IMR-90 (cell line): ENCODE results near the gene TMEM170B.

Experiments used
- BHLHE40 ChIP-seq: fragments of 150-350 bp; IDR thresholded peaks from 2 replicates; pipeline ENCODE4 v1.6.1; 2016; ENCODE audit warnings: mild to moderate bottlenecking, low read depth, low read length
- CEBPB ChIP-seq: IDR thresholded peaks from 2 replicates; pipeline ENCODE4 v1.6.1; 2012; ENCODE audit warnings: low read depth, low read length, improper control_type of control experiment
- CTCF ChIP-seq: conservative IDR thresholded peaks from 2 replicates; pipeline ENCODE4 v1.5.1; 2012; ENCODE audit warnings: mild to moderate bottlenecking, low read depth, low read length, improper control_type of control experiment
- MAFK ChIP-seq: IDR thresholded peaks from 2 replicates; pipeline ENCODE4 v1.6.1; 2012; ENCODE audit warnings: low read depth, low read length, improper control_type of control experiment
- MAZ ChIP-seq: IDR thresholded peaks from 2 replicates; pipeline ENCODE4 v1.6.1; 2012; ENCODE audit warnings: low read depth, mild to moderate bottlenecking, low read length, improper control_type of control experiment, moderate library complexity, borderline replicate concordance
- POLR2A ChIP-seq: IDR thresholded peaks from 2 replicates; pipeline ENCODE4 v1.6.1; 2012; ENCODE audit warnings: mild to moderate bottlenecking, low read depth, low read length
- RAD21 ChIP-seq: IDR thresholded peaks from 2 replicates; pipeline ENCODE4 v1.6.1; 2012; ENCODE audit warnings: low read length, improper control_type of control experiment
- RCOR1 ChIP-seq: IDR thresholded peaks from 2 replicates; pipeline ENCODE4 v1.6.1; 2012; ENCODE audit warnings: mild to moderate bottlenecking, low read length, improper control_type of control experiment; ENCODE audit not compliant: insufficient replicate concordance
- RFX5 ChIP-seq: IDR thresholded peaks from 2 replicates; pipeline ENCODE4 v1.8.0; 2012; ENCODE audit warnings: low read depth, mild to moderate bottlenecking, low read length, moderate library complexity
- SMC3 ChIP-seq: fragments of 150-350 bp; IDR thresholded peaks from 2 replicates; pipeline ENCODE4 v1.6.1; 2016; ENCODE audit warnings: low read depth, mild to moderate bottlenecking, antibody characterized with exemption, low read length, moderate library complexity
- USF2 ChIP-seq: fragments of 150-350 bp; IDR thresholded peaks from 2 replicates; pipeline ENCODE4 v1.6.1; 2017; ENCODE audit warnings: mild to moderate bottlenecking, antibody characterized with exemption, low read length, low read depth

DNA sequence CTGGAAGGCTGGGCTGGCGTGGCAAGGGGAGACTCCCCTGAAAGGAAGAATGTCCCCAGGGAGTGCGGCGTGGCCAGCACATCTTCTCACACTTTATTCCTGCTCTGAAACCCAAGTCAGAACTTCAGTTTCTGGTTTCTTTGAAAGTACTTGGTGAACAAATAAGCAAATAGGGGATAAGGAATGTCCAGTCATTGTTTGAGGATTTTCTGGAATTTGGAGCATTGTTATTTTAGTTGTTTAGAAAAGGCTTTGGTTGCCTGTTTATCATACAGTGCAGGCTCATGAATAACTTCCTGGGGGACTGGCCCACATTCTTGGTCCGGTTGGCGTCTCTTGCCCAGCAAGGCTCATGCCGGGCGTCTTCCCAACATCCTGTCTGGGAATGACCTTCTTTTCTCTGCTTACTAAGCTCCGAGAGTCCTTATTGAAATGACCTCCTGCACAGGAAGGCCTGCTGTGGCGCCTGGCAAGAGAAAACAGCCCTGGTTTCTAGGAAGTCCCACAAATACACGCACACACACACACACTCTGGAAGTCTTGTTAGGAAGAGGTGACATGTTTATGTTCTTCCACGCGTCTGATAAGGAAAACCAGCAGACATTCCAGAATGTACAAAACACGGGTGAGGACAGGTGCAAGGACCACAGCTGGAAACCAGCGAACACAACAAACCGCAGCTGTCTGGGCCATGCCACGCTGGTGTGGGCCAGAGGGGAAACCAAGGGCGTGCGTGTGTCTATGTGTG lies 71.9 kb downstream of the TMEM170B start:
- no peak for TF ChIP-seq CTCF
- no peak for TF ChIP-seq RCOR1
- TF ChIP-seq POLR2A, result no peak
- peak; percentile 51 for TF ChIP-seq BHLHE40
- TF ChIP-seq MAZ, result no peak
- TF ChIP-seq USF2, result no peak
- peak; percentile 18; the same call in 1 of the 2 replicates for TF ChIP-seq SMC3
- no peak for TF ChIP-seq RFX5
- 0 out of 2 replicates have a peak, but pooled peaks have one; percentile 0 for TF ChIP-seq CEBPB
- TF ChIP-seq RAD21, result no peak
- TF ChIP-seq MAFK, result no peak; the same call in 1 of the 2 replicates
